ENCODE data around the gene CKMT2. TPM values are rescaled to one million over a fixed set of nuclear protein-coding genes. Genes with fewer than 3 reads are reported as not detected.
A peak's percentile ranks its signal among the peaks of the same experiment; 100 is the strongest.

Gene CKMT2
- total RNA-seq, 1 donor from 2014 or later = 0.18 TPM

GRCh38 chr5:81232464-81233079 is 550 bp upstream of the CKMT2 start:
- DNase-seq (ENCODE audit: low spot score) = no peak
- Mint-ChIP-seq H3K4me1 (ENCODE audit: unreplicated experiment) (peaks cover 13% of the 10 kb centered on the region), H3K27me3 (ENCODE audit: unreplicated experiment) (peaks cover 3% of the 10 kb centered on the region), H3K27ac (ENCODE audit: unreplicated experiment) (no peak overlapping the region), H3K4me3 (ENCODE audit: unreplicated experiment) (no peak overlapping the region), H3K9me3 (ENCODE audit: unreplicated experiment) (no peaks in the 10 kb centered on the region), H3K36me3 (ENCODE audit: low read depth, unreplicated experiment) (no peaks in the 10 kb centered on the region)
- no peak for TF ChIP-seq CTCF (IDR thresholded peaks at IDR 0.05; ENCODE audit: unreplicated experiment)

GRCh38 chr5:81234299-81234698 is 1.2 kb downstream of the CKMT2 start:
- Mint-ChIP-seq H3K27me3 (ENCODE audit: unreplicated experiment) (peaks cover 3% of the 10 kb centered on the region), H3K27ac (ENCODE audit: unreplicated experiment) (peak overlapping the region; percentile 18), H3K4me3 (ENCODE audit: unreplicated experiment) (no peak overlapping the region), H3K4me1 (ENCODE audit: unreplicated experiment) (peaks cover 13% of the 10 kb centered on the region), H3K9me3 (ENCODE audit: unreplicated experiment) (no peaks in the 10 kb centered on the region), H3K36me3 (ENCODE audit: low read depth, unreplicated experiment) (no peaks in the 10 kb centered on the region)
- no peak for DNase-seq (ENCODE audit: low spot score)
- TF ChIP-seq CTCF (IDR thresholded peaks at IDR 0.05; ENCODE audit: unreplicated experiment) = no peak

- no peaks in the 10 kb centered on the region for H3K9me3 Mint-ChIP-seq (ENCODE audit: unreplicated experiment)
- H3K27ac Mint-ChIP-seq (ENCODE audit: unreplicated experiment) = no peak overlapping the region
These were observed 1.7 kb downstream of the CKMT2 start for GRCh38 chr5:81234801-81235200.

GRCh38 chr5:81235287-81236072 is 2.4 kb downstream of the CKMT2 start:
- no peaks in the 10 kb centered on the region for H3K36me3 Mint-ChIP-seq (ENCODE audit: low read depth, unreplicated experiment)
- H3K4me1 Mint-ChIP-seq (ENCODE audit: unreplicated experiment) = peaks cover 13% of the 10 kb centered on the region
- no peaks in the 10 kb centered on the region for H3K9me3 Mint-ChIP-seq (ENCODE audit: unreplicated experiment)
- TF ChIP-seq CTCF (IDR thresholded peaks at IDR 0.05; ENCODE audit: unreplicated experiment) = no peak
- H3K27me3 Mint-ChIP-seq (ENCODE audit: unreplicated experiment) = peaks cover 3% of the 10 kb centered on the region
- DNase-seq (ENCODE audit: low spot score) = no peak
- H3K4me3 Mint-ChIP-seq (ENCODE audit: unreplicated experiment) = no peak overlapping the region
- H3K27ac Mint-ChIP-seq (ENCODE audit: unreplicated experiment) = no peak overlapping the region

More at GRCh38 chr5:81234801-81235200, 1.7 kb downstream of the CKMT2 start:
- no peaks in the 10 kb centered on the region for H3K36me3 Mint-ChIP-seq (ENCODE audit: low read depth, unreplicated experiment)
- H3K27me3 Mint-ChIP-seq (ENCODE audit: unreplicated experiment) = peaks cover 3% of the 10 kb centered on the region
- DNase-seq (ENCODE audit: low spot score) = no peak
- H3K4me1 Mint-ChIP-seq (ENCODE audit: unreplicated experiment) = peaks cover 13% of the 10 kb centered on the region
- H3K4me3 Mint-ChIP-seq (ENCODE audit: unreplicated experiment) = no peak overlapping the region
- TF ChIP-seq CTCF (IDR thresholded peaks at IDR 0.05; ENCODE audit: unreplicated experiment) = no peak

GRCh38 chr5:81238460-81238859 is 5.3 kb downstream of the CKMT2 start:
- H3K9me3 Mint-ChIP-seq (ENCODE audit: unreplicated experiment) = no peaks in the 10 kb centered on the region
- H3K36me3 Mint-ChIP-seq (ENCODE audit: low read depth, unreplicated experiment) = no peaks in the 10 kb centered on the region
- H3K4me1 Mint-ChIP-seq (ENCODE audit: unreplicated experiment) = peaks cover 13% of the 10 kb centered on the region
- H3K4me3 Mint-ChIP-seq (ENCODE audit: unreplicated experiment) = no peak overlapping the region
- DNase-seq (ENCODE audit: low spot score) = no peak
- H3K27me3 Mint-ChIP-seq (ENCODE audit: unreplicated experiment) = peaks cover 3% of the 10 kb centered on the region
- no peak for TF ChIP-seq CTCF (IDR thresholded peaks at IDR 0.05; ENCODE audit: unreplicated experiment)
- no peak overlapping the region for H3K27ac Mint-ChIP-seq (ENCODE audit: unreplicated experiment)
